Endothelial cell (in vitro differentiated cells): ENCODE results near the gene MPST. TPM values are rescaled to one million over a fixed set of nuclear protein-coding genes. Genes with fewer than 3 reads are reported as not detected.
A peak's percentile ranks its signal among the peaks of the same experiment; 100 is the strongest.

Experiments
- DNase-seq: peaks from one replicate; pipeline ENCODE4 v3.0.0; 2021; ENCODE audit warnings: low spot score
- H3K27ac Mint-ChIP-seq: one replicate; pipeline ENCODE4 v1.8.0; 2021; ENCODE audit warnings: mixed read lengths, inconsistent platforms; ENCODE audit not compliant: unreplicated experiment
- H3K27me3 Mint-ChIP-seq: one replicate; pipeline ENCODE4 v1.8.0; 2021; ENCODE audit warnings: mild to moderate bottlenecking, moderate library complexity, mixed read lengths, inconsistent platforms; ENCODE audit not compliant: unreplicated experiment
- H3K36me3 Mint-ChIP-seq: one replicate; pipeline ENCODE4 v1.8.0; 2021; ENCODE audit warnings: mild to moderate bottlenecking, low read depth, mixed read lengths, inconsistent platforms; ENCODE audit not compliant: unreplicated experiment
- H3K4me1 Mint-ChIP-seq: one replicate; pipeline ENCODE4 v1.8.0; 2021; ENCODE audit warnings: mild to moderate bottlenecking, mixed read lengths, inconsistent platforms; ENCODE audit not compliant: unreplicated experiment
- H3K4me3 Mint-ChIP-seq: one replicate; pipeline ENCODE4 v1.8.0; 2021; ENCODE audit warnings: mild to moderate bottlenecking, mixed read lengths, inconsistent platforms; ENCODE audit not compliant: unreplicated experiment
- H3K9me3 Mint-ChIP-seq: one replicate; pipeline ENCODE4 v1.8.0; 2021; ENCODE audit warnings: mixed read lengths, inconsistent platforms; ENCODE audit not compliant: unreplicated experiment
- total RNA-seq: library from RNA; stranded (reverse); fragmentation: NEBNext Ultra II Directional; extraction: Animal tissue kit (Norgen Biotek cat#: 25700); gene quantifications from one replicate; pipeline ENCODE4 v1.2.1, GENCODE V29; 2021; ENCODE audit not compliant: unreplicated experiment
- TF ChIP-seq, protein P1 (sequence below): fragments of 200-600 bp; sonication (generic); IDR thresholded peaks from one replicate; pipeline ENCODE4 v1.5.0; 2021; ENCODE audit warnings: antibody characterized with exemption; ENCODE audit not compliant: unreplicated experiment

The MPST gene
- total RNA-seq, 1 donor from 2014 or later, result 78.7 TPM

- peaks cover 13% of the 10 kb centered on the region for H3K4me1 Mint-ChIP-seq
- DNase-seq, result no peak
- H3K9me3 Mint-ChIP-seq, result no peaks in the 10 kb centered on the region
- no peaks in the 10 kb centered on the region for H3K36me3 Mint-ChIP-seq
- peaks cover 4% of the 10 kb centered on the region for H3K27me3 Mint-ChIP-seq
- TF ChIP-seq, protein P1, sequence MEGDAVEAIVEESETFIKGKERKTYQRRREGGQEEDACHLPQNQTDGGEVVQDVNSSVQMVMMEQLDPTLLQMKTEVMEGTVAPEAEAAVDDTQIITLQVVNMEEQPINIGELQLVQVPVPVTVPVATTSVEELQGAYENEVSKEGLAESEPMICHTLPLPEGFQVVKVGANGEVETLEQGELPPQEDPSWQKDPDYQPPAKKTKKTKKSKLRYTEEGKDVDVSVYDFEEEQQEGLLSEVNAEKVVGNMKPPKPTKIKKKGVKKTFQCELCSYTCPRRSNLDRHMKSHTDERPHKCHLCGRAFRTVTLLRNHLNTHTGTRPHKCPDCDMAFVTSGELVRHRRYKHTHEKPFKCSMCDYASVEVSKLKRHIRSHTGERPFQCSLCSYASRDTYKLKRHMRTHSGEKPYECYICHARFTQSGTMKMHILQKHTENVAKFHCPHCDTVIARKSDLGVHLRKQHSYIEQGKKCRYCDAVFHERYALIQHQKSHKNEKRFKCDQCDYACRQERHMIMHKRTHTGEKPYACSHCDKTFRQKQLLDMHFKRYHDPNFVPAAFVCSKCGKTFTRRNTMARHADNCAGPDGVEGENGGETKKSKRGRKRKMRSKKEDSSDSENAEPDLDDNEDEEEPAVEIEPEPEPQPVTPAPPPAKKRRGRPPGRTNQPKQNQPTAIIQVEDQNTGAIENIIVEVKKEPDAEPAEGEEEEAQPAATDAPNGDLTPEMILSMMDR, result no peak
- H3K27ac Mint-ChIP-seq, result no peak overlapping the region
- H3K4me3 Mint-ChIP-seq, result no peak overlapping the region
Observed at GRCh38 chr22:37014415-37014806, 5.1 kb upstream of the MPST start.

- DNase-seq, result no peak
- Mint-ChIP-seq H3K27me3 (peaks cover 2% of the 10 kb centered on the region), H3K4me1 (peaks cover 8% of the 10 kb centered on the region), H3K36me3 (no peaks in the 10 kb centered on the region), H3K9me3 (no peaks in the 10 kb centered on the region), H3K27ac (no peak overlapping the region), H3K4me3 (no peak overlapping the region)
- TF ChIP-seq, protein P1, result no peak
Observed at GRCh38 chr22:37014835-37015586, 4.5 kb upstream of the MPST start.

DNA sequence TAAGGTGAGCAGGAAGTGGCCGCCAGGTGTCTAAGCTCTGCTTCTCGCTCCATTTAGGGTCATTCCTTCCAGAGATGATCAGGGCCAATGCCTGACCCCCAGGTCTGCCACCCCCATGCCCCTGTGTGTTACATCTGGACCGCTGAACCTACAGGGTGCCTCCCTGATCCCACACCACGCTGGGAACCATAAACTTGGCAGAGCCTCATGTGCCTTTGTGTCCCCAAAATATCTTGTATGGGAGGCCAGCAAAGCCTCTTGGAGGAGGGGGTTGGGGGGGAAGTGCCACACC lies 4.0 kb upstream of the MPST start:
- TF ChIP-seq, protein P1, result no peak
- Mint-ChIP-seq H3K27ac (no peak overlapping the region), H3K36me3 (no peaks in the 10 kb centered on the region), H3K9me3 (no peaks in the 10 kb centered on the region), H3K4me3 (no peak overlapping the region), H3K27me3 (peaks cover 2% of the 10 kb centered on the region), H3K4me1 (peaks cover 11% of the 10 kb centered on the region)
- DNase-seq, result no peak

GRCh38 chr22:37016134-37016910 lies 3.2 kb upstream of the MPST start:
- no peak for DNase-seq
- TF ChIP-seq, protein P1, result no peak
- H3K27me3 Mint-ChIP-seq, result peaks cover 2% of the 10 kb centered on the region
- no peak overlapping the region for H3K27ac Mint-ChIP-seq
- peak overlapping the region; percentile 62 for H3K4me3 Mint-ChIP-seq
- no peaks in the 10 kb centered on the region for H3K9me3 Mint-ChIP-seq
- peaks cover 15% of the 10 kb centered on the region for H3K4me1 Mint-ChIP-seq
- no peaks in the 10 kb centered on the region for H3K36me3 Mint-ChIP-seq

- DNase-seq, result no peak
- H3K36me3 Mint-ChIP-seq, result no peaks in the 10 kb centered on the region
- H3K4me3 Mint-ChIP-seq, result peak overlapping the region; percentile 37
- TF ChIP-seq, protein P1, result no peak
- H3K27me3 Mint-ChIP-seq, result peaks cover 2% of the 10 kb centered on the region
- H3K27ac Mint-ChIP-seq, result no peak overlapping the region
- peaks cover 20% of the 10 kb centered on the region for H3K4me1 Mint-ChIP-seq
- H3K9me3 Mint-ChIP-seq, result no peaks in the 10 kb centered on the region
Observed at GRCh38 chr22:37017356-37017755, 2.2 kb upstream of the MPST start.
